KOPT-K1 (cell line): ENCODE data around the gene TEX48.

Experiments used
- H3K27ac ChIP-seq: fragments of 200-600 bp; sonication (generic); 2 replicates; pipeline ENCODE4 v1.5.1; 2016; ENCODE audit warnings: antibody characterized with exemption, mild to moderate bottlenecking, low read depth, low read length; ENCODE audit not compliant: poor library complexity, severe bottlenecking
- H3K36me3 ChIP-seq: fragments of 200-600 bp; sonication (generic); 2 replicates; pipeline ENCODE4 v1.5.1; 2017; ENCODE audit warnings: antibody characterized with exemption, mild to moderate bottlenecking, low read length, moderate library complexity; ENCODE audit not compliant: insufficient read depth
- H3K9me3 ChIP-seq: fragments of 200-600 bp; sonication (generic); 2 replicates; pipeline ENCODE4 v1.5.1; 2017; ENCODE audit warnings: antibody characterized with exemption, low read length, mild to moderate bottlenecking; ENCODE audit not compliant: insufficient read depth, poor library complexity, severe bottlenecking

TEX48 gene

GRCh38 chr9:114664181-114664580, 17.8 kb downstream of the TEX48 start:
- Histone ChIP-seq H3K36me3 (no peaks in the 10 kb centered on the region), H3K27ac (no peak overlapping the region), H3K9me3 (no peaks in the 10 kb centered on the region)

GRCh38 chr9:114662081-114662989, 19.7 kb downstream of the TEX48 start:
- no peak overlapping the region for H3K27ac ChIP-seq
- H3K9me3 ChIP-seq: no peaks in the 10 kb centered on the region
- no peaks in the 10 kb centered on the region for H3K36me3 ChIP-seq

- Histone ChIP-seq H3K27ac (no peak within 1 kb of the TSS), H3K9me3 (no peaks in the 10 kb centered on the region), H3K36me3 (no peaks in the 10 kb centered on the region)
These were observed 24.3 kb downstream of the TEX48 start, which contains the start of gene TEX53 for GRCh38 chr9:114657705-114658104. Gene TEX53 (minus strand): TSS chr9:114657805. CDS start chr9:114657774, 31 bp downstream.

GRCh38 chr9:114656301-114656700, 25.7 kb downstream of the TEX48 start:
- H3K9me3 ChIP-seq: no peaks in the 10 kb centered on the region
- H3K27ac ChIP-seq: no peak overlapping the region
- H3K36me3 ChIP-seq: no peaks in the 10 kb centered on the region

GRCh38 chr9:114655689-114656088, 26.3 kb downstream of the TEX48 start:
- Histone ChIP-seq H3K27ac (no peak overlapping the region), H3K9me3 (no peaks in the 10 kb centered on the region), H3K36me3 (no peaks in the 10 kb centered on the region)

GRCh38 chr9:114653556-114654159, 28.3 kb downstream of the TEX48 start:
- H3K9me3 ChIP-seq: no peaks in the 10 kb centered on the region
- no peak overlapping the region for H3K27ac ChIP-seq
- no peaks in the 10 kb centered on the region for H3K36me3 ChIP-seq

- no peak overlapping the region for H3K27ac ChIP-seq
- H3K36me3 ChIP-seq: no peaks in the 10 kb centered on the region
- no peaks in the 10 kb centered on the region for H3K9me3 ChIP-seq
These were observed 29.0 kb downstream of the TEX48 start for GRCh38 chr9:114652776-114653555.

GRCh38 chr9:114643896-114644295, 38.1 kb downstream of the TEX48 start:
- Histone ChIP-seq H3K27ac (no peak overlapping the region), H3K9me3 (peaks cover 11% of the 10 kb centered on the region), H3K36me3 (peaks cover 63% of the 10 kb centered on the region)

- Histone ChIP-seq H3K27ac (no peak overlapping the region), H3K9me3 (peaks cover 11% of the 10 kb centered on the region), H3K36me3 (peaks cover 72% of the 10 kb centered on the region)
These were observed 39.0 kb downstream of the TEX48 start for GRCh38 chr9:114643001-114643400.

- Histone ChIP-seq H3K27ac (no peak overlapping the region), H3K9me3 (peaks cover 8% of the 10 kb centered on the region), H3K36me3 (peaks cover 75% of the 10 kb centered on the region)
These were observed 40.0 kb downstream of the TEX48 start for GRCh38 chr9:114641967-114642366.

GRCh38 chr9:114638404-114638803, 43.6 kb downstream of the TEX48 start:
- Histone ChIP-seq H3K9me3 (no peaks in the 10 kb centered on the region), H3K27ac (no peak overlapping the region), H3K36me3 (peaks cover 56% of the 10 kb centered on the region)

GRCh38 chr9:114634387-114634786, 47.6 kb downstream of the TEX48 start:
- Histone ChIP-seq H3K27ac (no peak overlapping the region), H3K9me3 (no peaks in the 10 kb centered on the region), H3K36me3 (peaks cover 71% of the 10 kb centered on the region)

- Histone ChIP-seq H3K36me3 (peaks cover 71% of the 10 kb centered on the region), H3K27ac (no peak overlapping the region)
These were observed 48.4 kb downstream of the TEX48 start for GRCh38 chr9:114633438-114634089.

GRCh38 chr9:114631166-114631565, 50.8 kb downstream of the TEX48 start:
- Histone ChIP-seq H3K9me3 (no peaks in the 10 kb centered on the region), H3K27ac (no peak overlapping the region), H3K36me3 (peaks cover 83% of the 10 kb centered on the region)

More at GRCh38 chr9:114633438-114634089, 48.4 kb downstream of the TEX48 start:
- H3K9me3 ChIP-seq: no peaks in the 10 kb centered on the region
